NCI-H1417 treated with DMSO at 0.1 percent for 48 hours (cell line): ENCODE data around the gene OR2L8.
"Not testable (repeated sequence)": the region's sequence is repeated elsewhere in the genome, so short reads cannot be mapped to it uniquely, and the experiment has no call there.

Experiments used
- DNase-seq: peaks from one replicate; lab custom pipeline; 2025; lab: John Stamatoyannopoulos, UW

Gene OR2L8

DNA sequence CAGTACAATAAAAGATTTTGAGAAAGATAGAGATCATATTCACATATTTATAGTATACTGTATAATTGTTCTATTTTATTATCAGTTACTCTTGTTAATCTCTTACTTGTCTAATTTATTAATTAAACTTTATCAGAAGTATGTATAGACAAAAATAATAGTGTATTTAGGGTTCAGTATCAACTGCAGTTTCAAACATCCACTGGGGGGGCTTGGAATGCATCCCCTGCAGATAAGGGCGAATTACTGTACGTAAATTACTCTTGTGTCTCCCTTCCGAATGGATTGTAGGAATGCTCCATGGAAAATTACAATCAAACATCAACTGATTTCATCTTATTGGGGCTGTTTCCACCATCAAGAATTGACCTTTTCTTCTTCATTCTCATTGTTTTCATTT, at the start of gene OR2L8:
OR2L8 (plus strand) TSS at position 301 of the 400 bp plus-strand sequence; CDS start at position 301, 0 bp downstream.
- no peak for DNase-seq

- DNase-seq, result no peak
Observed at GRCh38 chr1:247904122-247904521, 44.5 kb upstream of the OR2L8 start.

DNA sequence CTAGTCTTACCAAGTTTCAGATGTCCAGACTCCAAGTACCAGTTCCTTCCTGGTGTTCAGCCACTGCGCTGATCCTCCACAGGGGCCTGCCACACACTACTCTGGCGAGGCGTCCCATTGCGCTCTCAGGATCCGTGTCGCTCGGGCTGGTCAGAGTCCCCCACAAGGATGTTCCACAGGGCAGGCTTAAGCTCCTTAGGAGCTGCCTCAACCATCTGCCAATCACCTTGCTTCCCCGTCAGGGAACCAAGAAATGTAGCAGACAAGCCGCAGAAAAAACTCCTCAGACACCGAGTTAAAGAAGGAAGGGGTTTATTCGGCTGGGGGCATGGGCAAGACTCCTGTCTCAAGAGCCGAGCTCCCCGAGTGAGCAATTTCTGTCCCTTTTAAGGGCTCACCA, 43.5 kb upstream of the OR2L8 start:
- DNase-seq, result no peak

- DNase-seq, result no peak
Observed at GRCh38 chr1:247905910-247906503, 42.7 kb upstream of the OR2L8 start.

- no peak for DNase-seq
Observed at GRCh38 chr1:247906504-247907047, 42.1 kb upstream of the OR2L8 start.

- no peak for DNase-seq
Observed at GRCh38 chr1:247908766-247909165, 39.9 kb upstream of the OR2L8 start.

DNA sequence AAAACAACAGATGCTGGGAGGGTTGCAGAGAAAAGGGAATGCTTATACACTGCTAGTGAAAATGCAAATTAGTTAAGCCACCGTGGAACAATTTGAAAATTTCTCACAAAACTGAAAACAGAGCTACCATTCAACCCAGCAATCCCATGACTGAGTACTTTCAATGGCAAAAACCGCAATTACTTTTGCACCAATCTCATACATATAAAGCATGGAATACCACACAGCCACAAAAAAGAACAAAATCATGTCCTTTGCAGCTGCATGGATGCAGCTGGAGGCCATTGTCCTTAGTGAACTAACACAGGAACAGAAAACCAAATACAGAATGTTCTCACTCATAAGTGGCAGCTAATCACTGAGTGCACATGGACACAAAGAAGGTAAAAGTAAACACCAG, 34.9 kb upstream of the OR2L8 start:
- DNase-seq, result no peak

- DNase-seq, result no peak
Observed at GRCh38 chr1:247914941-247915662, 33.6 kb upstream of the OR2L8 start.

- DNase-seq, result no peak
Observed at GRCh38 chr1:247919952-247920351, 28.7 kb upstream of the OR2L8 start, which contains the start of gene OR2T8. Gene OR2T8 (plus strand): TSS chr1:247920252. CDS start chr1:247921018, 766 bp downstream.

DNA sequence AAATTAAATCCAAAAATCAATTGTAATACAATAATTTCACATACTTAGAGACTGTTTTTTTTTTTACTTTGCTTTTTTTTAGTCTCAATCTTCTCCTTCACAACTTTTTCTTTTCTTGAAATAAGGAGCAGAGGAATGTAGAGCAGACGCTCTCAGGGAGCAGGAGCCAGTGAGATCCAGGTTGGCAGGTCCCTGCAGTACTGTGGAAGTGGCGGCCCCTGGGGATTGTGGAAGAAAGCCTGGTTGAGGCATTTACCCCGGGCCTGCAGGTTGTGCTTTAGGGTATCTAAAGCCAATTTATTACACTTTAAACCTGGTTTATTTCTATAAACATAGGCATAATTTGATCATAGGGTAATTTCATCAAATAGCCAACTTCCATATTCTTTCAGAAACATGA, 24.7 kb upstream of the OR2L8 start:
- no peak for DNase-seq

- no peak for DNase-seq
Observed at GRCh38 chr1:247924868-247925267, 23.8 kb upstream of the OR2L8 start, which contains the start of gene OR2AJ1. Gene OR2AJ1 (plus strand): TSS chr1:247924889. CDS start chr1:247933769, 8,880 bp downstream.

GRCh38 chr1:247933989-247934388, 14.7 kb upstream of the OR2L8 start:
- DNase-seq, result no peak

DNA sequence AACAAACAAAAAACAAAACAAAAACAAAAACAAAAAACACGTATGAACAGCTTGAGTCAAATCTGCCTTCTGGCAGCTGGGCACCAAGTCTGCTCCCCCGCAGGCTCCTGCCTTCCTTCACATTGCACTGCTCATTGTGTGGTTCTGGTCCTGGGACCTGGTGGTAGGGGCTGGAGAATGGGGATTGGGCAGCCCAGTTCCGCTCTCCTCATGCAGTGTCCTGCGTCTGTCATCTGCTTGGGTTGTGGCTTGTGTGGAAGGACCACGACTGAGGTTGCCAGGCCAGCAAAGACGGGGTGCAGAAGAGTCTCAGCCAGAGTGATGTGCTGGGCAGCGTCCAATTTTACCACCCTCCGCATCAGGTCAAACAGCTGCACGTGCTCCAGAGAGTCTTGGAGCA, 12.9 kb upstream of the OR2L8 start:
- DNase-seq, result no peak

DNA sequence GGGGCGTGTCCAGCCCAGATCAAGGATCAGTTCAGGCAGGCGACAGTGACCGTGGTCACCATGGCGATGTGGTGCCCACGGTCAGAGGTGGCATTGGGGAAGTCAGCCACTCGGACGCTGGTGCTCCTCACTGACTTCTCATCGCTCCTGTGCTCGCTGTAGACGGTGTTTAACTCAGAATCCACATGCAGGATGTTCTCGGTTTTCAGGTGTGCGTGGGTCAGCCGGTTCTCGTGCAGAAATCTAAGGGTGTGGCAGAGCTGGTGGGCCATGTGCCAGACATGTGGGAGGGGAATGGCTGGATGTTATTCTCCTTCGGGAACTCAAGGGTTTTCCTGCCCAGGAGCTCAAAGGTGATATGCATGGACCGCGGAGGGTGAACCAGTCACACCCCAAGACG, 12.2 kb upstream of the OR2L8 start:
- no peak for DNase-seq

- not testable (repeated sequence) for DNase-seq
Observed at GRCh38 chr1:247936965-247937734, 11.5 kb upstream of the OR2L8 start.

GRCh38 chr1:247942624-247943023, 6.0 kb upstream of the OR2L8 start:
- DNase-seq, result no peak

DNA sequence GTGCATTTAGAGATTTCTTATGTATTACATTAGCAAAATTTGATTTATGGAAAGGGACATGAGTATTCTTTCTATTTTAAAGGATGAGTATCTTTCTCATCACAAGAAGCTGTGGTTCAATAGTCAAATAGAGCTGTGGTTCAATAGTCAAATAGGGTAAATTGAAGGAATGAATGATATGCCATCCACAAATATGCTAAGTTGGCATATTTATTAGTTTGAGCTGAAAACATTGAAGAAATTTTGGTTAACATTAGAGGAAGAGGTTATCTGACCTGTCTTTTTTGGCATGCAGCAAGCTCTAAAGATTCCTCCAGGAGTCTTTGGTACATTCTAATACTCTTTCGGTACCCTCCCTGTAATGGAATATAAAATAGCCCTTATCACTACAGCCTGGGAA, 4.8 kb downstream of the OR2L8 start:
- DNase-seq, result no peak

- DNase-seq, result no peak
Observed at GRCh38 chr1:247961791-247962190, 13.1 kb downstream of the OR2L8 start.

DNA sequence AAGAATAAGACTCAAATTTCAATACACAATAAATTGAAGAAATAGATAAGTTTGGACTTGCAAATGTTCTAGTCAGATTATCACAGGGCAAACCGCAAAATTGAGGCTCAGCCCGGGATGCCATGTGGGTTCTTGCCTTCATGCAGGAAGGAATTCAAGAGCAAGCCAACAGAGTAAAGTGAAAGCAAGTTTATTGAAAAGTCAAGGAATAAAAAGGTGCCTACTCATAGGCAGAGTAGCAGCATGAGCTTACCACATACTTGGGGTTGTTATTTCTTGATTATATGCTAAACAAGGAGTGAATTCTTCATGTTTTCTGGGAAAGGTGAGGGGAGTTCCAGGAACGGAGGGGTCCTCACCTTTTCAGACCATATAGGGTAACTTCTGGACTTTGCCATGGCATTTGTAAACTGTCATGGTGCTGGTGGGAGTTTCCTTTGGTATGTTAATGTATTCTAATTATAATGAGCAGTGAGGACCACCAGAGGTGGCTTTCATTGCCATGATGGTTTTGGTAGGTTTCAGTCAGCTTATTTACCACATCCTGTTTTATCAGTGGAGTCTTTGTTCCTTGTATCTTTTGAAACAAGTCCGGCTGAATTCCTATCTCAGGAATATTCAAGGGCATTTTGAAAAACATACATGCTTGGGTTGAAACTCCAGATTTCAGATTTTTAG, 14.4 kb downstream of the OR2L8 start:
- DNase-seq, result no peak

- DNase-seq, result no peak
Observed at GRCh38 chr1:247964933-247965332, 16.3 kb downstream of the OR2L8 start, which contains the start of gene OR2AK2. Gene OR2AK2 (plus strand): TSS chr1:247965233. CDS start chr1:247965377, 144 bp downstream.

GRCh38 chr1:247966532-247967204, 18.0 kb downstream of the OR2L8 start:
- no peak for DNase-seq
